Measurements from ENCODE around the gene PNKD.

GRCh38 chr2:218264773-218265561 is 5.4 kb upstream of the PNKD start:
- no peak for TF ChIP-seq POLR2AphosphoS5 (IDR thresholded peaks at IDR 0.05; ENCODE audit: low read length)
- TF ChIP-seq TCF12 (IDR thresholded peaks at IDR 0.05; ENCODE audit: low read depth, low read length): no peak
- no peak for TF ChIP-seq RCOR1 (conservative IDR thresholded peaks at IDR 0.05; ENCODE audit: low read depth, low read length)
- TF ChIP-seq NR2C2 (IDR thresholded peaks at IDR 0.05; ENCODE audit: borderline replicate concordance, control insufficient read depth, insufficient read length, low read depth): no peak
- no peak for TF ChIP-seq CHD1 (IDR thresholded peaks at IDR 0.05; ENCODE audit: low read depth, low read length)
- TF ChIP-seq, protein P1, sequence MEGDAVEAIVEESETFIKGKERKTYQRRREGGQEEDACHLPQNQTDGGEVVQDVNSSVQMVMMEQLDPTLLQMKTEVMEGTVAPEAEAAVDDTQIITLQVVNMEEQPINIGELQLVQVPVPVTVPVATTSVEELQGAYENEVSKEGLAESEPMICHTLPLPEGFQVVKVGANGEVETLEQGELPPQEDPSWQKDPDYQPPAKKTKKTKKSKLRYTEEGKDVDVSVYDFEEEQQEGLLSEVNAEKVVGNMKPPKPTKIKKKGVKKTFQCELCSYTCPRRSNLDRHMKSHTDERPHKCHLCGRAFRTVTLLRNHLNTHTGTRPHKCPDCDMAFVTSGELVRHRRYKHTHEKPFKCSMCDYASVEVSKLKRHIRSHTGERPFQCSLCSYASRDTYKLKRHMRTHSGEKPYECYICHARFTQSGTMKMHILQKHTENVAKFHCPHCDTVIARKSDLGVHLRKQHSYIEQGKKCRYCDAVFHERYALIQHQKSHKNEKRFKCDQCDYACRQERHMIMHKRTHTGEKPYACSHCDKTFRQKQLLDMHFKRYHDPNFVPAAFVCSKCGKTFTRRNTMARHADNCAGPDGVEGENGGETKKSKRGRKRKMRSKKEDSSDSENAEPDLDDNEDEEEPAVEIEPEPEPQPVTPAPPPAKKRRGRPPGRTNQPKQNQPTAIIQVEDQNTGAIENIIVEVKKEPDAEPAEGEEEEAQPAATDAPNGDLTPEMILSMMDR (IDR thresholded peaks at IDR 0.05 in 2 of 3, conservative IDR thresholded peaks at IDR 0.05 in 1 of 3; ENCODE audit: control insufficient read depth in 2 of 3, extremely low read depth in 1 of 3, insufficient read depth in 1 of 3, low read depth in 3 of 3, low read length in 3 of 3): no peak
- TF ChIP-seq RAD51 (IDR thresholded peaks at IDR 0.05): no peak
- TF ChIP-seq YY1 (IDR thresholded peaks at IDR 0.05; ENCODE audit: low read depth, low read length): no peak
- TF ChIP-seq GABPA (IDR thresholded peaks at IDR 0.05; ENCODE audit: low read depth): no peak
- TF ChIP-seq HSF1 (IDR thresholded peaks at IDR 0.05; ENCODE audit: low read depth, low read length): no peak
